T-helper 17 cell (primary cell): Measurements from ENCODE around the gene ZNF385C. TPM values are rescaled to one million over a fixed set of nuclear protein-coding genes. Genes with fewer than 3 reads are reported as not detected.
A peak's percentile ranks its signal among the peaks of the same experiment; 100 is the strongest.
"Not testable (repeated sequence)": the region's sequence is repeated elsewhere in the genome, so short reads cannot be mapped to it uniquely, and the experiment has no call there.

Experiments used
- ATAC-seq: fragments of 150-1000 bp; cut with Tn5 transposase; 2 replicates; pipeline ENCODE4 v1.10.0; 2021; ENCODE audit warnings: mild to moderate bottlenecking, moderate library complexity
- DNase-seq, 3 donors: peaks; one replicate each; pipeline versions ENCODE4 v3.0.0 to v3.0.0-alpha.2; 2020 to 2021
- H3K9me3 ChIP-seq: one replicate; pipeline ENCODE4 v1.7.0; 2013; ENCODE audit warnings: low read length, mild to moderate bottlenecking; ENCODE audit not compliant: control insufficient read depth, poor library complexity, severe bottlenecking
- H3K27ac Mint-ChIP-seq: one replicate; pipeline ENCODE4 v1.8.0; 2022; ENCODE audit warnings: mild to moderate bottlenecking, moderate library complexity, mixed read lengths
- H3K27me3 Mint-ChIP-seq: one replicate; pipeline ENCODE4 v1.8.0; 2022; ENCODE audit warnings: mixed read lengths
- H3K36me3 Mint-ChIP-seq: one replicate; pipeline ENCODE4 v1.8.0; 2022; ENCODE audit warnings: low read depth, mixed read lengths
- H3K4me1 Mint-ChIP-seq: one replicate; pipeline ENCODE4 v1.8.0; 2022; ENCODE audit warnings: mild to moderate bottlenecking, mixed read lengths
- H3K4me3 Mint-ChIP-seq: one replicate; pipeline ENCODE4 v1.8.0; 2022; ENCODE audit warnings: mild to moderate bottlenecking, moderate library complexity, mixed read lengths
- total RNA-seq, 4 donors: library from RNA in 2 of 4; stranded (reverse) in 2 of 4; gene quantifications; one replicate each; pipeline ENCODE4 v1.2.3 and lab custom pipeline; 2022 to 2026

ZNF385C gene
- total RNA-seq, 2 donors from 2014 or later, result 0.16 to 0.20 TPM

DNA sequence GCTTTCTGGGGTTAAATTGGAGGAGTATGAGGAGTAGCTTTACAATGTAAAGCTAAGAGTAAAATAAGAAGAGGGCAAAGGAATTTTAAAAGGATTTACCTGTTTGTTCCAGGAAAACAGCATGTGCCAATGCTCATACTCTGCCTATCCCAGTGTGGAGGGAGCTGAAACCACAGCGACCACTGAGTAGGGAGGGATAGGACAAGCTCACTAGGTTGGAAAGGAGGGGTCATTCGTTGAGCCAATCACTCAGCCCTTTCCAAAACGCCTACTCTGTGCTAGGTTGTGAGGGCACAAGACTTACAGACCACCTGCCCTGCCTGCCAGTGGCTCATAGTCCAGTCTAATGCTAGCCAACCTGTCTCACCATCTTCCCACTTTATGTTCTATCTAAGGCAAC lies 79.9 kb downstream of the ZNF385C start:
- Mint-ChIP-seq H3K27me3 (no peaks in the 10 kb centered on the region), H3K4me3 (peak overlapping the region; percentile 98), H3K4me1 (peaks cover 40% of the 10 kb centered on the region), H3K36me3 (peaks cover 7% of the 10 kb centered on the region), H3K27ac (peak overlapping the region; percentile 99)
- ATAC-seq, result no peak
- H3K9me3 ChIP-seq, result no peaks in the 10 kb centered on the region
- no peak for DNase-seq

DNA sequence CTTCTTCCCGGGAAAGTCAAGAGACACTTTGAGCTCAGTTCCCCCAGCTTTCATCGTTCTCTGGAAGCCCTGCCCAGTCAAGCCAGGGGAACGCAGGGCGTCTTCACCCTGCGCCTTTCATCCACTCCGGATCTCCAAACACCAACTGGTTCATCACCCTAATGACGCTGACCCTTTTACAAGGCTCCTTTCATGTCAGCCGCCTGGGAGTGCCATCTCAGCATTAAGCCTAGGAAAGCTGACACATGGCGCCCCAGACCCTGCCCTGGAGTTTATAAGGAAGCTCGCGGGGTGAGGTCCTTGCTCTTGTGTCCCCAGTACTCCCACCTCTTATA lies 80.4 kb downstream of the ZNF385C start:
- ATAC-seq, result no peak
- H3K27me3 Mint-ChIP-seq, result no peaks in the 10 kb centered on the region

DNA sequence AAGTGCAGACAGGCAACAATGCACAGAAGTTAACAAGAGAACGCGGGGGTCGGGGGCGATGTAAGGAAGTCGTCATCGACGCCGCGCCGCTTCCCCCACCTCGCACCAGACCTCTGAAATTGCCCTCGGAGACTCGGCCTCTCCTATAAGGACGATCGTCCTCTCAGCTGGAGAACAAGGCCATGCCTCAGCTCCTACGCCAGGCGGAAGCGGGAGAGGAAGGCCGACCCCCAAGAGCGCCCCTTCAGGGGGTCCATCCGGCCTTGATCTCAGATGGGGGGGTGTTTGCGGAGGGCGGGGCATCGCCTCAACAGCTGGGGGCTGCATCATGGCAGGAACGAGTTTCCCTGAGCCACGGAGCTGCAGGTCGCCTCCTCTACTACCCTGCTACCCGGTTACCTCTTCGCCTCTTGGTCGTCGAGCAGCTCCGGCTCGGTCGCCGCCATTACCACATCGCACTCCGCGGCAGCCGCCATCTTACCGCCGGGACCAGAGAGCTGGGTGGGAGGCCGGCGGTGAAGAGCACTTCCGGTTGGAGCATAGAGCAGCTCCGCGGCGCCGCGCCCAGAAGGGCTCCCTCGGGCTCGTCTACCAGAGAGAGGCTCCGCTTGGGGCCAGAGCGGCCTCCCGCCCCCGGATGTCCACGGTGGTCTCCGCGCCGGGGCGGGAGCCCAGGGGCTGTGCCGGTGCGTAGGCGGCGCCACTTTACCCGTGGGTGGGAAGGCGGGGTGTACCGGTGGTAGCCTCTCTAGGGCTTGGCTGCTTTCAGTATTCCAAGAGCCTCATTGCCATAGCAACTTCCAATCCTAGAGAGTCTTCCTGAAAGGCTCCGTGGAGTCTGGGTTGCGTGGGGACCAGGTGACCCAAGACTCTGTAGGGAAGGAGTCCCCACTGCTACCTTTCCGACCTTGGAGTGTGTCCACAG lies 81.1 kb downstream of the ZNF385C start, which contains the start of gene DNAJC7:
DNAJC7 (minus strand) TSS at position 499 of the 925 bp plus-strand sequence; CDS start at position 476, 23 bp downstream.
- peak; percentile 80 to 85 (median 81) for DNase-seq
- H3K4me3 Mint-ChIP-seq, result peak within 1 kb of the TSS; percentile 98
- no peaks in the 10 kb centered on the region for H3K9me3 ChIP-seq
- H3K4me1 Mint-ChIP-seq, result peaks cover 44% of the 10 kb centered on the region
- peaks cover 5% of the 10 kb centered on the region for H3K36me3 Mint-ChIP-seq
- ATAC-seq, result peak; percentile 88
- no peaks in the 10 kb centered on the region for H3K27me3 Mint-ChIP-seq
- peak within 1 kb of the TSS; percentile 99 for H3K27ac Mint-ChIP-seq

More for the DNA sequence above, 80.4 kb downstream of the ZNF385C start:
- Mint-ChIP-seq H3K4me3 (peak overlapping the region; percentile 98), H3K4me1 (peaks cover 44% of the 10 kb centered on the region), H3K36me3 (peaks cover 7% of the 10 kb centered on the region), H3K27ac (peak overlapping the region; percentile 99)
- H3K9me3 ChIP-seq, result no peaks in the 10 kb centered on the region
- DNase-seq, result no peak

DNA sequence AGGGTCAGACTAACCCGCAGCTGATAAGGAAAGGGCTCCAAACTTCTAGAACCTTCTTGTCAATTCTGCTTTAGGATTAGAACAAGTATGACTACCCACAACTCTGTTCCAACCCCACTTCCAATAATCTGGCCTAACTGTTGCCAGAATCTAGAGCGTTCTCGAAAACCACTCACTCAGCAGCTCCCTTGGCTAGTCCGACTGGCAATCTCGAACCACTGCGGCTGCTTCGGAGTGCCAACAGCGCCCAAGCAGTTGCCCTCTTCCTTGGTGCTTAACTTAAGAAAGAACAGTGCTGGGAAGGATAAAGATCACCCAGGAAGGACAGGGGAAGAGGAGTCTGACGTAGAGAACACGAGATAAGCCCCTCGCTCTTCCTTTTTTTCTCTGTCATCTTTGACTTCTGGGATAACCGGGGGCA lies 81.9 kb downstream of the ZNF385C start:
- Mint-ChIP-seq H3K4me3 (peak overlapping the region; percentile 98), H3K36me3 (peaks cover 3% of the 10 kb centered on the region), H3K27me3 (no peaks in the 10 kb centered on the region), H3K4me1 (peaks cover 46% of the 10 kb centered on the region), H3K27ac (peak overlapping the region; percentile 99)
- H3K9me3 ChIP-seq, result no peaks in the 10 kb centered on the region
- DNase-seq, result no peak
- no peak for ATAC-seq

DNA sequence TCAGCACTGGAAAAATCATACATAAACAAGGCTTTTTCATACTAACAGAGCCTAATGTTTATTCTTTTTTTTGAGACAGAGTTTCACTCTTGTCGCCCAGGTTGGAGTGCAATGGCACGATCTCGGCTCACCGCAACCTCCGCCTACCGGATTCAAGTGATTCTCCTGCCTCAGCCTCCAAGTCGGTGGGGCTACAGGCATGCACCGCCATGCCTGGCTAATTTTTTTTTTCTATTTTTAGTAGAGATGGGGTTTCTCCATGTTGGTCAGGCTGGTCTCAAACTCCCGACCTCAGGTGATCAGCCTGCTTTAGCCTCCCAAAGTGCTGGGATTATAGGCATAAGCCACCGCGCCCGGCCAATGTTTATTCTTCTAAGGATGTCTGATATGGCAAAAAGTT lies 84.5 kb downstream of the ZNF385C start:
- not testable (repeated sequence) for DNase-seq, H3K4me3 Mint-ChIP-seq, H3K27me3 Mint-ChIP-seq, H3K9me3 ChIP-seq, ATAC-seq, H3K36me3 Mint-ChIP-seq
- H3K27ac Mint-ChIP-seq, result peak overlapping the region; percentile 6
- peaks cover 44% of the 10 kb centered on the region for H3K4me1 Mint-ChIP-seq

DNA sequence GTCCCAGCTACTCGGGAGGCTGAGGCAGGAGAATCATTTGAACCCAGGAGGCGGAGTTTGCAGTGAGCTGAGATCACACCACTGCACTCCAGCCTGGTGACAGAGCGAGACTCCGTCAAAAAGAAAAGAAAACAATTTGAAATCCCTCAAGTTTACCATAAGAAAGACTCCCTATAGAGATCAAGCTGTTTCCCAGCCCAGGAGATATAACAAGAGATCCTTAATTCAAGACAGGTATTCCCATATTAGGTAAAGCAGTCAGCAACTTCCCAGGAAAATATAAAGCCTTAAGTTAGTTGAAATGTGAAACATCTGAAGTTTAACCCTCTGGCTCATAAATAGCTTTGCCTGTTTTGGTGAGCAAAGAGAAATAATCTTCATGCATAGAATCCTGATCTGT lies 85.9 kb downstream of the ZNF385C start:
- H3K27ac Mint-ChIP-seq, result peak overlapping the region; percentile 32
- DNase-seq, H3K9me3 ChIP-seq, H3K27me3 Mint-ChIP-seq, H3K36me3 Mint-ChIP-seq, ATAC-seq: not testable (repeated sequence)
- H3K4me3 Mint-ChIP-seq, result peak overlapping the region; percentile 53
- H3K4me1 Mint-ChIP-seq, result peaks cover 40% of the 10 kb centered on the region

DNA sequence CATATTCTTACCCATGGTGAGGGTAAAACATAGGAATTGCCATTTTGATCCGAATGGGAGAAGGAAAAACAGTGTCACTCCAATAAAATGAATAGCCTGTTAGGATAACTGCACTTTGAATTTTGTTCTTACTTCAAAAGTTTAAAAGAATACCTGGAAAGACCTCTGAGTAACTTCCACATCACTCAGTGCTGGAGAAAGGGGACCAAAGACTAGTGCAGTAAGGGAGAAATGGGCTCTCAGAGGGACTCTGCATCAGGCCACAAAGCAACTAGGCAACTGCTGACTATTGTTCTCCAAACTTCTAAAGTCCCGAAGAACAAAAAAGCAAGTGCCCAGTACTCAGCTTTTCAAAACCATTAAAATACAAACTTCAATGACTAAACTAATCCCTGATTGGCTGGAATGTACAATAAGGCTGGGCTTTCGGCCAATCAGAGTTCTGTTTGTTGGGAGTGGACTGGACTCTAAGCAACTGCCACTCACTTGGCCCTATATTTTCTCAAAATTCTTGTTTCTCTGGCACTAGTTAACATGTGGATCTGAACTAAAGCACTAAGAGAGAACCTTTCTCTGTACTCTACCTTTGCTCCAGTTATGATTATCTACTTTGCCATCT lies 87.3 kb downstream of the ZNF385C start:
- DNase-seq (no peak), ATAC-seq (no peak)
- H3K27me3 Mint-ChIP-seq, result no peaks in the 10 kb centered on the region
- no peaks in the 10 kb centered on the region for H3K36me3 Mint-ChIP-seq
- H3K27ac Mint-ChIP-seq, result peak overlapping the region; percentile 32
- no peaks in the 10 kb centered on the region for H3K9me3 ChIP-seq
- peaks cover 37% of the 10 kb centered on the region for H3K4me1 Mint-ChIP-seq
- no peak overlapping the region for H3K4me3 Mint-ChIP-seq

DNA sequence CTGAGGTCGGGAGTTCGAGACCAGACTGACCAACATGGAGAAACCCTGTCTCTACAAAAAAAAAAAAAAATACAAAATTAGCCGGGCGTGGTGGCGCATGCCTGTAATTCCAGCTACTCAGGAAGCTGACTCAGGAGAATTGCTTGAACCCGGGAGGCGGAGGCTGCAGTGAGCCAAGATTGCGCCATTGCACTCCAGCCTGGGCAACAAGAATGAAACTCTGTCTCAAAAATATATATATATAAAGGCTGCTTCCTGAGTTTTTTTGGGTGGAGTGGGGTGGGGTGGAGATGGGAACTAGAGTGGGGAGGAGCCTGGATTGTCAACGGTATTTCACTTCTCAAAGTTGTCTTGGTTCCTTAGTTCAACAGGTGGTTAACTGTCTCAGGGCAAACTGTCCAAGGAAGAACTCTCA lies 88.0 kb downstream of the ZNF385C start:
- Mint-ChIP-seq H3K27ac (peak overlapping the region; percentile 29), H3K4me1 (peaks cover 37% of the 10 kb centered on the region)
- not testable (repeated sequence) for ATAC-seq, H3K9me3 ChIP-seq, H3K27me3 Mint-ChIP-seq, H3K4me3 Mint-ChIP-seq, H3K36me3 Mint-ChIP-seq, DNase-seq

DNA sequence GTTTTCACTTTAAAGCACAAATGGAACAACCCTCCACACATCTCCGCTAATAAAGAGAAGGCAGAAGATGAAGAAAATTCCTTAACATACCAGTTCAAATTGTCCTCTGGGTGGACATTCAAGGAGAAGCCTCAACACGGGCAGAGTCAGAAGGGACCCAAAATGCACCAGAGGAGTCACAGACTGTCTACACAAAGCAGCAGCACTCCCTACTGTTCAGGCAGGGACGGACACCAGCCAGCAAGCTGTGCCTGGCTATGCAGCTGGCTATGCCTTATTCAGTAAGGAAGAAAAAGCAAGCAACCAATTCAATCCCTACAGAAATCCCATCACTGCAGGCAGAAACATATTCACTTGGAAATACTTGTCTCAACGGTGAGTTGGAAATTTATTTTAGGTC lies 89.1 kb downstream of the ZNF385C start:
- no peaks in the 10 kb centered on the region for H3K27me3 Mint-ChIP-seq
- ATAC-seq, result no peak
- peaks cover 36% of the 10 kb centered on the region for H3K4me1 Mint-ChIP-seq
- DNase-seq, result no peak
- H3K4me3 Mint-ChIP-seq, result no peak overlapping the region
- peak overlapping the region; percentile 63 for H3K27ac Mint-ChIP-seq
- no peaks in the 10 kb centered on the region for H3K36me3 Mint-ChIP-seq
- no peaks in the 10 kb centered on the region for H3K9me3 ChIP-seq

DNA sequence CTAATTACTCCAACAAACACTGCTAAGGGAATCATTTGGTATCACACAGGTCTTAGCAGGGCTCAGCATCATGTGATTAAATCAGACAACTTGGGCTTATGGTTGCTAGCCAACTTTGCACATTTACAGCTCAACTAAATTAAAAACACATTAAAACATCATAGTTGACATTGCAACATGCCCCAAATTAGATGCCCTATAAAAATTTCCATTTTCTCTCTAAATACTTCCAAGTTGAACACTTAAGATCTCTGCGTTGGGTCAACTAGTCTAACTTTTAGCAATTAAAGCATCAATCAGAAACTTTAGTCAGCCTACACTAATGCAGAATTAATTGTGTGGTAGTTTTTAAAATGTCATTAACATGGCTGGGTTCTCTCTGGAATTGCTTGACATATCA lies 93.1 kb downstream of the ZNF385C start:
- H3K4me3 Mint-ChIP-seq, result no peak overlapping the region

DNA sequence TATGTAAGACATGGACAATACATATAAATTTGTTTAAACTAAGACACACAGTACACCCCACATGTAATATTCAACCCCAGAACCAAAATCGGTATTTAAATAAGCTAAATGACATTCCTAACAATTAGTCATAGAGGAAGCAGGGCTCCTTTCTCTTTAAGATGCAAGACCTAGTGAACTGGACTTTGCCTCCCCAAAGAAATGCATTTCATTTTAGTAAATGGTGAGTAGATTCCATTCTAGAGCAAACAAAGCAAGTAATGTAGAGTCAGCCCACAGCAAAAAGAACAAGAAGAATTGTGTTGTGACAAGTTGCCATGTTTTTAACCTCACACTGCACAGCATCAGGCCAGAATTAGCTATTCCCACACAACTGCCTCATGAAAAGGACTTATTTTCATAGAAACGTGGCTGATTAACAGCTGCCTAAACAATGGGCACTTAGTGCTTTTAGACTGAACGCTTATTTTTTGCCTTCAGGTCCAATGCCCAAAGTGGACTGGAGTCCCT lies 95.4 kb downstream of the ZNF385C start:
- no peaks in the 10 kb centered on the region for H3K27me3 Mint-ChIP-seq
- peaks cover 15% of the 10 kb centered on the region for H3K4me1 Mint-ChIP-seq
- no peaks in the 10 kb centered on the region for H3K9me3 ChIP-seq
- H3K36me3 Mint-ChIP-seq, result no peaks in the 10 kb centered on the region
- H3K4me3 Mint-ChIP-seq, result no peak overlapping the region
- DNase-seq (no peak), ATAC-seq (no peak)
- peak overlapping the region; percentile 32 for H3K27ac Mint-ChIP-seq

More for the DNA sequence above, 93.1 kb downstream of the ZNF385C start:
- no peaks in the 10 kb centered on the region for H3K9me3 ChIP-seq
- Mint-ChIP-seq H3K27me3 (no peaks in the 10 kb centered on the region), H3K27ac (no peak overlapping the region), H3K4me1 (peaks cover 21% of the 10 kb centered on the region), H3K36me3 (no peaks in the 10 kb centered on the region)
- DNase-seq (no peak), ATAC-seq (no peak)

DNA sequence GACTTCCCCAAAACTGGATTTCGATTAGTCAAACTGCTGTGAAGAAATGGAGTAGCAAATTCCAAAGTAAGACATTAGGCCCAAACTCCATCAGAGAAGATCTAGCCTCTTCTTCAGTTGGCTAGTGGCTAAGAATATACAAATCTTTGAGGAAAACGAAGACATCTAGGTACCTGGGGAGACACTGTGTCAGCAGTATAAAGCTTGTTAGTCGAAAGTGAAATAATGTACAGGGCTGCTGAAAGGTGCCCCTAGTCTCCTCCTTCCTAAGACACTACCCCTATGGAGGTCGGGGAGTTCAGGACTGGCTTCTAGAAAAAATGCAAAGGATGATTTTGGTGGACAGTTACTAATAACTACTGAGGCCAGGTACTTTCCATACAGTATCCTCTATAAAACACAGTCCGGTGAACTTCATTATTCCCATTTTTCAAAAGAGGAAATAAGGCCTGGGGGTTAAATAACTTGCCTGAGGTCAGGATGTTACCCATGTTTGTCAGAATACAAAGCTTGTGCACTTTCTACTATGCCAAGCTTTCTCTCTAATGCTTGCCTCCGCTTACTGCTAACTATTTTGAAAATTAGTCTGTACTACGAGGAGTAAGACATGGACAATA lies 96.0 kb downstream of the ZNF385C start:
- DNase-seq (no peak), ATAC-seq (no peak)
- Mint-ChIP-seq H3K36me3 (no peaks in the 10 kb centered on the region), H3K4me1 (peaks cover 15% of the 10 kb centered on the region), H3K27ac (no peak overlapping the region), H3K4me3 (no peak overlapping the region), H3K27me3 (no peaks in the 10 kb centered on the region)
- H3K9me3 ChIP-seq, result no peaks in the 10 kb centered on the region

DNA sequence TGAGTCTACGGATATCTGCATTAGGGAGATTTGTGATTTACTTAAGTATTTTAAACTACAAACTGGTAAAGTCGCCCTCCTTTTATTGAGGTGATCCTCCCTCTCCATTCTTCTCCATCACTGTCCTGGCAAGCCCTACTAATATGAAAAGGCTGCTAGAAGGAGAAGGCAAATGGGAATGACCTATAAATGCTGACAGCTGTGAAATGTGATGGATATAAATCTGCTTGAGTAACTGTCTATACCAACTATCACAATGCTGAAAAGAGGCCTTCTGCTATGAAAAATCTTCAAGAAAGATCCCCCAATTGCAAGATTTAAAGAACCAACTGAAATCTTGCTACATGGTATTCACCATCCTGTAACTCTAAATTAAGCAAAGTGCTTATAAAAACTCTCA lies 96.5 kb downstream of the ZNF385C start:
- no peak overlapping the region for H3K4me3 Mint-ChIP-seq
- peaks cover 2% of the 10 kb centered on the region for H3K36me3 Mint-ChIP-seq
- no peak overlapping the region for H3K27ac Mint-ChIP-seq
- no peaks in the 10 kb centered on the region for H3K27me3 Mint-ChIP-seq
- ATAC-seq (no peak), DNase-seq (no peak)
- no peaks in the 10 kb centered on the region for H3K9me3 ChIP-seq
- H3K4me1 Mint-ChIP-seq, result peaks cover 13% of the 10 kb centered on the region
